ENCODE results near the gene PCDHA8.
A peak's percentile ranks its signal among the peaks of the same experiment; 100 is the strongest.

- TF ChIP-seq CTCF (IDR thresholded peaks at IDR 0.05; ENCODE audit: low read depth, low read length) (peak; percentile 49), POLR2A (IDR thresholded peaks at IDR 0.05; ENCODE audit: extremely low read depth, insufficient read length) (no peak), MAX (IDR thresholded peaks at IDR 0.05; ENCODE audit: low read depth, low read length) (no peak)
These were observed 33.9 kb upstream of the PCDHA8 start, which contains the start of gene PCDHA4 for GRCh38 chr5:140806834-140807775.
